ENCODE data around the gene ATP8B2. TPM values are rescaled to one million over a fixed set of nuclear protein-coding genes. Genes with fewer than 3 reads are reported as not detected.

The ATP8B2 gene
- polyA plus RNA-seq, 1 experiment, result 73.3 TPM

GRCh38 chr1:154290921-154291320 is 34.4 kb upstream of the ATP8B2 start:
- ChIA-PET POLR2A (no interaction called here), CTCF (interaction anchor here (0.9 to 1.8 kb wide), 4 partner anchors 10 to 39 kb away, joined by 3 to 5 read pairs (median 3); no protein-coding TSS in a partner anchor)
- Histone ChIP-seq H3K4me3 (ENCODE audit: low read depth, low read length) (no peak overlapping the region), H3K36me3 (ENCODE audit: control insufficient read depth, insufficient read depth, low read length) (no peaks in the 10 kb centered on the region), H3K27me3 (ENCODE audit: control insufficient read depth, insufficient read depth, low read length) (no peaks in the 10 kb centered on the region)
- DNase-seq (ENCODE audit: low read depth), result no peak
- TF ChIP-seq CTCF (IDR thresholded peaks at IDR 0.05; ENCODE audit: insufficient read depth, low read depth, low read length), result no peak

GRCh38 chr1:154295408-154296235 is 29.7 kb upstream of the ATP8B2 start:
- no peak for DNase-seq (ENCODE audit: low read depth)
- Histone ChIP-seq H3K27me3 (ENCODE audit: control insufficient read depth, insufficient read depth, low read length) (no peaks in the 10 kb centered on the region), H3K36me3 (ENCODE audit: control insufficient read depth, insufficient read depth, low read length) (no peaks in the 10 kb centered on the region), H3K4me3 (ENCODE audit: low read depth, low read length) (no peak overlapping the region)
- POLR2A ChIA-PET, result no interaction called here
- TF ChIP-seq CTCF (IDR thresholded peaks at IDR 0.05; ENCODE audit: insufficient read depth, low read depth, low read length), result no peak
- CTCF ChIA-PET, result interaction anchor here (0.6 to 0.7 kb wide), 2 partner anchors 10 to 22 kb away, joined by 3 read pairs; no protein-coding TSS in a partner anchor

GRCh38 chr1:154301582-154301981 is 23.7 kb upstream of the ATP8B2 start:
- no peak for TF ChIP-seq CTCF (IDR thresholded peaks at IDR 0.05; ENCODE audit: insufficient read depth, low read depth, low read length)
- Histone ChIP-seq H3K27me3 (ENCODE audit: control insufficient read depth, insufficient read depth, low read length) (no peaks in the 10 kb centered on the region), H3K36me3 (ENCODE audit: control insufficient read depth, insufficient read depth, low read length) (no peaks in the 10 kb centered on the region), H3K4me3 (ENCODE audit: low read depth, low read length) (no peak overlapping the region)
- ChIA-PET CTCF (interaction anchor here (1.5 kb wide), 1 partner anchor 17 kb away, joined by 3 read pairs; no protein-coding TSS in a partner anchor), POLR2A (no interaction called here)
- no peak for DNase-seq (ENCODE audit: low read depth)

GRCh38 chr1:154304664-154305337 is 20.5 kb upstream of the ATP8B2 start:
- ChIA-PET POLR2A (no interaction called here), CTCF (interaction anchor here (1.0 to 1.4 kb wide), 3 partner anchors 14 to 30 kb away, joined by 3 to 4 read pairs (median 3); no protein-coding TSS in a partner anchor)

More at GRCh38 chr1:154304664-154305337, 20.5 kb upstream of the ATP8B2 start:
- no peak overlapping the region for H3K4me3 ChIP-seq (ENCODE audit: low read depth, low read length)
- TF ChIP-seq CTCF (IDR thresholded peaks at IDR 0.05; ENCODE audit: insufficient read depth, low read depth, low read length), result no peak
- no peaks in the 10 kb centered on the region for H3K36me3 ChIP-seq (ENCODE audit: control insufficient read depth, insufficient read depth, low read length)
- DNase-seq (ENCODE audit: low read depth), result no peak
- H3K27me3 ChIP-seq (ENCODE audit: control insufficient read depth, insufficient read depth, low read length), result no peaks in the 10 kb centered on the region
